Stimulated activated CD8-positive, alpha-beta memory T cell treated with anti-CD3 and anti-CD28 coated beads, Interleukin-4, amount 100 ng/mL, for 1 hour (primary cell): ENCODE measurements around the gene ZFP90.

Source experiments
- DNase-seq, 2 donors: peaks; one replicate each; pipeline ENCODE4 v3.0.0-alpha.2; 2020; ENCODE audit warnings: low read depth in 2 of 2, low spot score in 1 of 2

Gene ZFP90

DNA sequence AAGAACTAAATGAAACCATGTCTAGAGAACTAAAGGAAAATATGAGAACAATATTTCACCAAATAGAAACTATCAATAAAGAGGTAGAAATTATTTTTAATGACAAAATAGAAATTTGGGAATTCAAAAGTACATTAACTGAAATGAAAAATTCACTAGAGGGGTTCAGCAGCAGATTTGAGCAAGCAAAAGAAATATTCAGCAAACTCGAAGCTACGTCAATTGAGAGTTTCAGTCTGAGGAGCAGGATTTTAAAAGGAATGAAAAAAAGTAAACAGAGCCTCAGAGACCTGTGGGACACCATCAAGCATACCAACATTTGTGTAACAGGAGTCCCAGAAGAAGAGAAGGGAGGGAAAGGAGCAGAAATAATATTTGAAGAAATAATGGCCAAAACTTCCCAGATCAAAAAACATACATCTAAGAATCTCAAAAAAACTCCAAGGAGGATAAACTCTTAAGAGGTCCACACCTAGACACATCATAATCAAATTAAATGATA lies 38.3 kb downstream of the ZFP90 start:
- DNase-seq: no peak

DNA sequence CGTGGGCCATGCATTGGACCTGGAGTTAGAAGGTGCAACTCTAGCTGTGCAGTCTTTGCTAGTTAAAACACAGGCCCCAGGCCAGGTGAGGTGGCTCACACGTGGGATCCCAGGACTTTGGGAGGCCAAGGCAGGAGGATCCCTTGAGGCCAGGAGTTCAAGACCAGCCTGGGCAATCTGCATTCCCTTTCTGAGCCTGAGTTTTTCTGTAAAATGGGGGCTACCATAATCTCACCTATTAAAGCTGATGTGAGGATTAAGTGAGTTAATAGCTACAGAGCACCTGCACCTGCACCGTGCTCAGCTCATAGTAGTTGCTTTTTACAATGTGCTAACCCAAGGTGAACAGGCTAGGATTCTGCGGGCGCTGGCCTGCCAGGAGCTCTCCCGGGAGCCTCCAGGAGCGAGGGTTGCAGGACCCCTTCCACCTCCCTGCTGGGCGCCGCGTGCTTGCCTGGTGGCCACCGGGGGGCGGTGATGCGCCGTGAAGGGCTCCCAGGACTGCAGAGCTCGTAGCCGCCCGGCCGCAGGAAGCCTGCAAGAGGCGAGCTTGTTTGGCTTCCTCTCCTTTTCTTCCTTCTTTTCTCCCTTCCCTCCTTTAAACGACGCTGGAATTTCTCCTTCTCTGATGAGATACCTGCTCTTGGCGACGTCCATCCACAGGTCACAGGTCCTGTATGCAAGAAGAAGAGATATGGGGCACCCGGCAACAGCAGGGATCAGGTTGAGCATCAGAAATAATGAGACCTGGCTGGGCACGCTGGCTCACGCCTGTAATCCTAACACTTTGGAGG lies 51.3 kb downstream of the ZFP90 start:
- DNase-seq: peak in 1 of 2 donors; percentile 32

GRCh38 chr16:68592466-68593337 lies 53.6 kb downstream of the ZFP90 start:
- DNase-seq: no peak

GRCh38 chr16:68596266-68596665 lies 57.2 kb downstream of the ZFP90 start:
- DNase-seq: no peak

GRCh38 chr16:68599586-68599985 lies 60.5 kb downstream of the ZFP90 start:
- DNase-seq: no peak

DNA sequence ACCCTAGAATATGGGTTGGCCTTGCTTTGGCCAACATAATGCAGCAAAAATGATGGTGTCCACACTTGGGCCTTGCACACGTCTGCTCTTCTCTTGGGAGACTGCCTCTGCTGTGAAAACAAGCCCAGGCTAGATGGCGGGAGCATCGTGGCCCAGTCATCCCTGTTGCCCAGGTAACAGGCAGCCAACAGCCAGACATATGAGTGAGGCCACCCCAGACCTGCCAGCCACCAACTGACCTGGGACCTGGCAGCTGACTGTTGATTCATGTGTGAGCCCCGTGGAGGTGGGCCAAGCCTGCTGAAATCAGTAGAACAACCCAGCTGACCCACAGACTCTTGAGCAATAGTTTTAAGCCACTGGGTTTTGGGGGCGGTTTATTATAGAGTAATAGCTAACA lies 66.7 kb downstream of the ZFP90 start:
- no peak for DNase-seq

DNA sequence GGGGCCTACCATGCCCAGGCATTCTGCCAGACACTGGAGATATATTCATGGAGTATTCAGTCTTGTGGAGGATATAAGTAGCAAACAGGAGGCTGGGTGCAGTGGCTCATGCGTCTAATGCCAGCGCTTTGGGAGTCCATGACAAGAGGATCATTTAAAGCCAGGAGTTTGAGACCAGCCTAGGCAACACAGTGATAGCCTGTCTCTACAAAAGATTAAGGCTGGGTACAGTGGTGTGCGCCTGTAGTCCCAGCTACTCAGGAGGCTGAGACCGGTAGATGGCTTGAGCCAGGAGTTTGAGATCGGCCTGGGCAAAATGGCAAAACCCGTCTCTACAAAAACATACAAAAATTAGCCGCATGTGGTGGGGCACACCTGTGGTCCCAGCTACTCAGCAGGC lies 68.4 kb downstream of the ZFP90 start:
- no peak for DNase-seq

DNA sequence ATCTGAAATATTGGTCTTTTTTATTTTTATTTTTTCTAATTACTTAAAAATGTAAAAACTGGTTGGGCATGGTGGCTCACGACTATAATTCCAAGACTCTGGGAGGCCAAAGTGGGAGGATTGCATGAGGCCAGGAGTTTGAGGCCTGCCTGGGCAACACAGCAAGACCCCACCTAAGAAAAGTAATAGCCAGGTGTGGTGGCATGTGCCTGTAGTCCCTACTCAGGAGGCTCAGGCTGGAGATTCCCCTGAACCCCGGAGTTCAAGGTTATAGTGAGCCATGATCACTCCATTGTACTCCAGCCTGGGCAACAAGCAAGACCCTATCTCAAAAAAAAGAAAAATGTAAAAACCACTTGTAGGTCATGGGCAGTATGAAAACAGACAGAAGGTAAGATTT lies 69.2 kb downstream of the ZFP90 start:
- DNase-seq: no peak

DNA sequence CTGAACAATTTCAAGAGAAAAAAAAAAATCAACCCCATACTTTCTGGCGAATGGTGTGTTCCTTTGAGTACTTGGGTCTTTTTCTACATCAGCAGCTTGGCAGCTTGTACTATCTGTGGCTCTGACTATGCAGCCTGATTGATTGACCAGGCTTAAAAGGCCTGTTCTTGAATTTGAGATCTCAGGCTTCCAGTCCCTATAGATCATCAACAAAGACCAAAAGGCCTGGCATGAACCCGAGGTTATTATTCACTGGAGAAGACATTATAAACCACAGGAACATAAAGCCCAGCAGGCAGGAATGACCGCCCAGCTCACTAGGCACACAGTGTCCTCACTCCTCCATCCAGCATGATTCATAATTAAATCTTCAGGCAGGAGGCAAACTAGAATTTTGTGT lies 73.9 kb downstream of the ZFP90 start:
- DNase-seq: no peak

- no peak for DNase-seq
Observed at GRCh38 chr16:68617734-68618133, 78.6 kb downstream of the ZFP90 start.
